Colonic mucosa (tissue), 4 donors: ENCODE data around the gene USP7. TPM values are rescaled to one million over a fixed set of nuclear protein-coding genes. Genes with fewer than 3 reads are reported as not detected.
A peak's percentile ranks its signal among the peaks of the same experiment; 100 is the strongest.

Experiments
- DNase-seq: peaks from one replicate; pipeline ENCODE4 v3.0.0-alpha.2; 2020
- H3K27ac ChIP-seq: fragments of 200-600 bp; one replicate; pipeline ENCODE4 v1.8.0; 2021
- H3K27me3 ChIP-seq: fragments of 200-600 bp; one replicate; pipeline ENCODE4 v1.8.0; 2021
- H3K36me3 ChIP-seq: fragments of 200-600 bp; one replicate; pipeline ENCODE4 v1.8.0; 2021
- H3K4me1 ChIP-seq: fragments of 200-600 bp; one replicate; pipeline ENCODE4 v1.8.0; 2021; ENCODE audit warnings: mild to moderate bottlenecking
- H3K4me3 ChIP-seq: fragments of 200-600 bp; one replicate; pipeline ENCODE4 v1.8.0; 2021
- H3K9ac ChIP-seq, 2 donors: one replicate each; pipeline ENCODE4 v1.7.0; 2013; ENCODE audit warnings: control low read depth in 2 of 2, low read depth in 2 of 2, low read length in 2 of 2
- H3K9me3 ChIP-seq: fragments of 200-600 bp; one replicate; pipeline ENCODE4 v1.8.0; 2021
- CTCF ChIP-seq: fragments of 200-600 bp; IDR thresholded peaks from one replicate; pipeline ENCODE4 v1.8.0; 2022; ENCODE audit warnings: antibody characterized with exemption, mild to moderate bottlenecking
- intact Hi-C: fragments of 100-400 bp; cut with DNase I; formaldehyde crosslinking; loops from one replicate; pipeline ENCODE4 v1.14.1; 2022
- total RNA-seq, 2 donors: library from RNA; stranded (reverse); fragmentation: NEBNext Ultra II Directional in 1 of 2; extraction: Animal tissue kit (Norgen Biotek cat#: 25700) in 1 of 2; gene quantifications; one replicate each; pipeline ENCODE4 v1.2.1, GENCODE V29; 2021
- donor health status: healthy.
- donor health status: DM: no; HTN: no; CAD: no.
- donor health status: DM: no; HTN: no; CAD: no.

Gene USP7
- total RNA-seq = 100 to 1,000 TPM; 147 to 176 TPM

- peak within 1 kb of the TSS; percentile 90 to 92 for H3K9ac ChIP-seq
- no peaks in the 10 kb centered on the region for H3K36me3 ChIP-seq
- peak within 1 kb of the TSS; percentile 71 for H3K4me3 ChIP-seq
- H3K27me3 ChIP-seq = no peaks in the 10 kb centered on the region
- H3K9me3 ChIP-seq = no peaks in the 10 kb centered on the region
- peak; percentile 93 for DNase-seq
- peaks cover 16% of the 10 kb centered on the region for H3K4me1 ChIP-seq
- intact Hi-C loops = no loop called here
- H3K27ac ChIP-seq = peak within 1 kb of the TSS; percentile 72
- TF ChIP-seq CTCF = no peak
Observed at GRCh38 chr16:8963821-8964441, at the start of gene USP7. Gene USP7 (minus strand): TSS chr16:8963906. CDS start chr16:8963285, 621 bp downstream.

DNA sequence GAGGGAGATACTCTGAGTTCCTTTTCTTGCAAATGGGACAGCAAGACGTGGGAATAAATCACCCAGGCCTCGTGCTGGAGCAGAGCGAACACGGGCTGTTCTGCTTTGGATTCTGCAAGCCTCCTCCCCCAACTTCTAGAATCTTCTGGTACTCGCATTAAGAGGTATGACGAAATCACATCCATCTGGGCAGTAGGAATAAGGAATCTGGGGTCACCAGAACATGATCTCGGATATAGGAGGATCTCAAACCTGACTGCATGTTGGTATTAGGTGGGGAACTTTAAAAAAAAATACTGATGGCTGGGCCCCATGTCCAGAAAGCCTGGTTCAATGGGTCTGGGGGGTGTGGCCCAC lies 49.8 kb upstream of the USP7 start:
- Histone ChIP-seq H3K9ac (no peak overlapping the region), H3K4me3 (no peak overlapping the region), H3K27ac (no peak overlapping the region), H3K27me3 (no peaks in the 10 kb centered on the region), H3K9me3 (no peaks in the 10 kb centered on the region), H3K4me1 (peaks cover 2% of the 10 kb centered on the region), H3K36me3 (no peaks in the 10 kb centered on the region)
- TF ChIP-seq CTCF = no peak
- intact Hi-C loops = no loop called here
- DNase-seq = no peak

DNA sequence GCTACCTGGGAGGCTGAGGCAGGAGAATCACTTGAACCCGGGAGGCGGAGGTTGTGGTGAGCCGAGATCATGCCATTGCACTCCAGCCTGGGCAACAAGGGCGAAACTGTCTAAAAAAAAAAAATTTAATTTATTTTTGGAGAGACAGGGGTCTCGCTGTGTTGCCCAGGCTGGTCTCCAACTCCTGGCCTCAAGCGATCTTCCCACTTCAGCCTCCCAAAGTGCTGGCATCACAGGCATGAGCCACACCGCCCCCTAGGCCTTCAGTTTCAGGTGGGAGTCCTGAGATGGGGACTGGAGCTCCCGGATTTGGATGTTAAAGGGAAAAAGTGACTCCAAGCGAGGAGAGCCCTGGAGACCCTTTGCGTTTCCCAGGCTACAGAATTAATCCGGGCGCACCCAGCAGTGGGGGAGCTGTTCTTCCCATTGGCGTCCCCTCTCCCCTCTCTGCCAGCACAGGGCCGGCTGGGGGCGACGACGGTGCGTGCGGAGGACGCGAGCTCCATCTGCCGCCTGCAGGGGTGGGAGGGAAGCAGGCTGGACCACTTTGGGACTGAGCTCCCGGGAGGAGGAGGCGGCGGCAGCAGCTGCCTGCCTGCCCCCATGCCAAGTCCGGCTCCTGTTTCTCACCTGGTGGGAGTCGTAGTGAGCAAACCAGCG lies 49.3 kb upstream of the USP7 start:
- Histone ChIP-seq H3K27me3 (no peaks in the 10 kb centered on the region), H3K4me3 (no peak overlapping the region), H3K27ac (no peak overlapping the region), H3K4me1 (peaks cover 4% of the 10 kb centered on the region), H3K9ac (no peak overlapping the region), H3K9me3 (no peaks in the 10 kb centered on the region), H3K36me3 (no peaks in the 10 kb centered on the region)
- no peak for DNase-seq
- no peak for TF ChIP-seq CTCF
- intact Hi-C loops = no loop called here

DNA sequence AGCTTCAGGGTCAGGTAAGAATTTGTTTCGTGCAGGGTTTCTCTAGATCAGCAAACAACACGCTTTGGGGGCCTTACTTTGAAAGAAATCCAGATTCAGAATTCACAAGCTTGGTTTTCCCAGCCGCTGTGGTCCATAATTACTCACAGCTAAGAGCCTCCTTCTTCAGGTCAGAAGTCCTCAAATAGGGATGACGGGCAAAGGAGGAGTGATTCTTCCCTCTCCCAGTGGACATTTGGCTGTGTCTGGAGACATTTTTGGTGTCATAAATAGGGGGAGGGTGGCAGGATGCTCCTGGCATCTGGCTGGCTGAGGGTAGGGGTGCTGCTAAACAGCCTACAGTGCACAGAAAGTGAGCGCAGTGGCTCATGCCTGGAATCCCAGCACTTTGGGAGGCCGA lies 48.6 kb upstream of the USP7 start:
- Histone ChIP-seq H3K27ac (no peak overlapping the region), H3K9ac (no peak overlapping the region), H3K27me3 (no peaks in the 10 kb centered on the region), H3K9me3 (no peaks in the 10 kb centered on the region), H3K36me3 (no peaks in the 10 kb centered on the region), H3K4me3 (no peak overlapping the region), H3K4me1 (peaks cover 4% of the 10 kb centered on the region)
- intact Hi-C loops = no loop called here
- DNase-seq = no peak
- no peak for TF ChIP-seq CTCF

GRCh38 chr16:9008601-9009260 lies 45.0 kb upstream of the USP7 start:
- DNase-seq = peak; percentile 89
- Histone ChIP-seq H3K27ac (no peak overlapping the region), H3K9ac (peak overlapping the region; percentile 15 to 76)

More at GRCh38 chr16:9008601-9009260, 45.0 kb upstream of the USP7 start:
- Histone ChIP-seq H3K4me1 (peaks cover 4% of the 10 kb centered on the region), H3K9me3 (no peaks in the 10 kb centered on the region), H3K36me3 (no peaks in the 10 kb centered on the region), H3K4me3 (peak overlapping the region; percentile 29), H3K27me3 (no peaks in the 10 kb centered on the region)
- TF ChIP-seq CTCF = peak; percentile 86
- intact Hi-C loops = loop anchor here (5.0 kb wide), 1 partner anchor 96 kb away; no protein-coding TSS in a partner anchor
